ENCODE measurements around the gene NIP7.

The NIP7 gene

DNA sequence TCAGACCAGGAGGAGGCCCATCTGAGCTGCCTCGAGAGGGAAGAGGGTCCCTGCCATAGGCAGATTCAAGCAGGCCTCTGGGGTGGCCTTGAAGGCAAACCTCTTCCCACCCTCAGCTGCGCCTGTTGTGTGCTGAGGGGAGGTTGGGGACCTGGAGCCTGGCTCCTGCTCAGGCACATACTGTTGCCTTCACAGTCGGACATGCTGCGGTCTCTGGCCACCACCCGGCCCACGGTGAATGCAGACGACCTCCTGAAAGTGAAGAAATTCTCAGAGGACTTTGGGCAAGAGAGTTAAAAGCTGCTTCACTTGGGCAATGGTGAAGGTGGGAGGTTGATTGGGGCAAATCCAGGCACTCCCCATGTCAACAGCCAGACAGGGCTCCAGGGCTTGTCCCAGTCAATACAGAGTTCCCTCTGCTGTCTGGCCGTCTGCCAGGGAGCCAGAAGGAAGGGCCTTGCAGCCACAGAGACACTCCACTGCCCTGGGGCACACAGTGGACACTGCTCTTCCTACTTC lies 15.5 kb upstream of the NIP7 start:
- no peak overlapping the region for H3K4me3 ChIP-seq (replicated peaks; ENCODE audit: low read depth, low read length)
- no peak for DNase-seq (ENCODE audit: low read depth)
- no peak for TF ChIP-seq CTCF (IDR thresholded peaks at IDR 0.05; ENCODE audit: low read length, missing control alignments)

DNA sequence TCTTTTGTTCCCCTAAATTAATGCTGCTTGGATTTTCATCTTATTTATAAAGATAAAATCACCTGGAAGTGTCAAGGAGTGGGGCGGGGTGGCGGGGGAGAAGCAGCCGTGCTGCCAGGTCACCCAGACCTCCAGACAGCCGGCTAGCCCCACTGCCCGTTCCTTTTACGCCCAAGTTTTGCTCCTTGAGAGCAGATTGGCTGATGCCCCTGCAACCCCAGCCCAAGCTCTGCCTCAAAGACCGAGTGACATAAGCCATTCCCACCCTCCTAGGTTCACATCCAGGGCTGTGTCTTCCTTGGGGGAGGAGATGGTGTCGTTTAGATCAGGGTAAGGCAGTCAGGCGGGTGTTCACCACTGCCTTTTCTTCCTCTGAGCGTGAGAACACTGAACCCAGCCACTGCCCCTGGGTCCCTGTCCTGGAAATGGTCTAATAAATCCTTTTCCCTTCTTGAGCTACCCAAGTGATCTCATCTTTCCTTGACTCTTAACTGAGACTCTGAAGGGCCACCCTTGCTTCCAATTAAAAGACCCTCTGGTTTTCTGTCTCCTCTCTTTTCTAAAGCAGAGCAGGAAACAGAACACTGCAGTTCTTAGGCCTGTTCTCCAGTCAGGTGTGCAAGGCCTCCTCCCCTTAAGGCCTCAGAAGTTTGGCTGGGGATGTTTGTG lies 14.9 kb upstream of the NIP7 start:
- H3K4me3 ChIP-seq (replicated peaks; ENCODE audit: low read depth, low read length) = no peak overlapping the region
- DNase-seq (ENCODE audit: low read depth) = no peak
- no peak for TF ChIP-seq CTCF (IDR thresholded peaks at IDR 0.05; ENCODE audit: low read length, missing control alignments)

DNA sequence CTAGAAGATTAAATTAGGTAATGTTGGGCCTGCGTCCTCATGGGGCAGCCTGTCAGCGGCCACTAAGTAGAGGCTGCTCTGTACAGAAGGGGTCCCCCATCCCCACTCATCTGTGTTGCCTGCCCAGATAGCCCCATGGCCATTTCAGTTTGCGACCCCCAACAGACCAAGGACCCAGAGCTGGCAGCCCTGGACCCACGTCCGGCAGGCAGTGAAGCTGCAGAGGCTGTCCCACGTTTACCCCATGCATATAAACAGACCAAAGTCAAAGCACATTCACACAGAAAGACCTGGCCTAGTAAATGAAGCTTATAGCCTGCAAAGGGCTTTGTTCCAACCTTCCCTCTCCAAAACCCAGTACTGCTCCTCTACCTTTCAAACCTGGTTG lies 13.8 kb upstream of the NIP7 start:
- DNase-seq (ENCODE audit: low read depth) = no peak

GRCh38 chr16:69326172-69326873 lies 13.2 kb upstream of the NIP7 start:
- DNase-seq (ENCODE audit: low read depth) = no peak
- H3K4me3 ChIP-seq (replicated peaks; ENCODE audit: low read depth, low read length) = no peak overlapping the region
- TF ChIP-seq CTCF (IDR thresholded peaks at IDR 0.05; ENCODE audit: low read length, missing control alignments) = no peak

More for the DNA sequence above, 13.8 kb upstream of the NIP7 start:
- no peak overlapping the region for H3K4me3 ChIP-seq (replicated peaks; ENCODE audit: low read depth, low read length)
- TF ChIP-seq CTCF (IDR thresholded peaks at IDR 0.05; ENCODE audit: low read length, missing control alignments) = no peak

DNA sequence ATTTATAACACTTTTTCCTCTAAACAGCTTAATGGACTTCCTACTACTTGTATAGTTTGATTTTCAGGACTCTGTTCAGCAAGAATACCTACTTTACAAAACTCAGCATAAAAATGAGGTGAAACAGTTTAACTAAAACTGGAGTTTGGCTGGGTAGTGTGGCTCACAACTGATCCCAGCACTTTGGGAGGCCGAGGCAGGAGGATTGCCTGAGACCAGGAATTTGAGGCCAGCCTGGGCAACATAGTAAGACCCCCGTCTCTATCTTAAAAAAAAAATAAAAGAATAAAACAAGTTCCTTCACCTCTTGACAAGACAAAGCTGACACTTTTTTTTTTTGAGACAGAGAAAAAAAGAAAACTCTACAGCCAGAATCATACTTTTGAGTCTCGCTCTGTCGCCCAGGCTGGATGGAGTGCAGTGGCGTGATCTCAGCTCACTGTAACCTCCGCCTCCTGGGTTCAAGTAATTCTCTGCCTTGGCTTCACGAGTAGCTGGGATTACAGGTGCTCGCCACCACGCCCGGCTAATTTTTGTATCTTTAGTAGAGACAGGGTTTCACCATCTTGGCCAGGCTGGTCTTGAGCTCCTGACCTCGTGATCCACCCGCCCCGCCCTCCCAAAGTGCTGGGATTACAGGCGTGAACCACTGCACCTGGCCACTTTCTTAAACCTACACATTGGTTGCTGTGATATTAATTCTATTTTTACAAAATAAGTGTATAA lies 11.8 kb upstream of the NIP7 start:
- no peak for TF ChIP-seq CTCF (IDR thresholded peaks at IDR 0.05; ENCODE audit: low read length, missing control alignments)
- no peak overlapping the region for H3K4me3 ChIP-seq (replicated peaks; ENCODE audit: low read depth, low read length)
- no peak for DNase-seq (ENCODE audit: low read depth)

DNA sequence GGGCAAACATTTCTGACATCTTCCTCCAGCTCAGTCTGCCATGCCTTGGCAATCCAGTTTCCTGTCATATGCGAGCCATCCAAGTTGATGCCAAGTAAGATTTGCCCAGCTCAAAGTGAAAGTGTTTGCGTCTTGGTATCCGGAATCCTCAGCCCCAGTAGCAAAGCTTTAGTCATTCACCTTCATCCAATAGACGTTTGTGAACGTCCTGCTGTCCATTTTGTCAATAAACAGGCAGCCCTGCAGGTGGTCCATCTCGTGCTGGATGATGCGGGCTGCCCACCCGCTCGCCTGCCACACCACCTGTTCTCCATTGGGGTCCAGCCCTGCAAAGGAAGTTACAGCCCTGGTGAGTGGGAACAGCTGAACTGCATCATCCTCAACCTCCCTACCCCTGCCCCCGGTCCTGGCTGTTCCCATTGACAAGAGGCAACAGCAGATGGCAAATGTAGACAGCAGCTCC lies 10.7 kb upstream of the NIP7 start:
- TF ChIP-seq CTCF (IDR thresholded peaks at IDR 0.05; ENCODE audit: low read length, missing control alignments) = no peak

More for the DNA sequence above, 10.7 kb upstream of the NIP7 start:
- H3K4me3 ChIP-seq (replicated peaks; ENCODE audit: low read depth, low read length) = peak overlapping the region; percentile 69
- DNase-seq (ENCODE audit: low read depth) = peak; percentile 13
